ENCODE results near the gene TDRD12. TPM values are rescaled to one million over a fixed set of nuclear protein-coding genes. Genes with fewer than 3 reads are reported as not detected.

Gene TDRD12
- polyA plus RNA-seq, 3 donors = 0.05 TPM; not detected in 2

DNA sequence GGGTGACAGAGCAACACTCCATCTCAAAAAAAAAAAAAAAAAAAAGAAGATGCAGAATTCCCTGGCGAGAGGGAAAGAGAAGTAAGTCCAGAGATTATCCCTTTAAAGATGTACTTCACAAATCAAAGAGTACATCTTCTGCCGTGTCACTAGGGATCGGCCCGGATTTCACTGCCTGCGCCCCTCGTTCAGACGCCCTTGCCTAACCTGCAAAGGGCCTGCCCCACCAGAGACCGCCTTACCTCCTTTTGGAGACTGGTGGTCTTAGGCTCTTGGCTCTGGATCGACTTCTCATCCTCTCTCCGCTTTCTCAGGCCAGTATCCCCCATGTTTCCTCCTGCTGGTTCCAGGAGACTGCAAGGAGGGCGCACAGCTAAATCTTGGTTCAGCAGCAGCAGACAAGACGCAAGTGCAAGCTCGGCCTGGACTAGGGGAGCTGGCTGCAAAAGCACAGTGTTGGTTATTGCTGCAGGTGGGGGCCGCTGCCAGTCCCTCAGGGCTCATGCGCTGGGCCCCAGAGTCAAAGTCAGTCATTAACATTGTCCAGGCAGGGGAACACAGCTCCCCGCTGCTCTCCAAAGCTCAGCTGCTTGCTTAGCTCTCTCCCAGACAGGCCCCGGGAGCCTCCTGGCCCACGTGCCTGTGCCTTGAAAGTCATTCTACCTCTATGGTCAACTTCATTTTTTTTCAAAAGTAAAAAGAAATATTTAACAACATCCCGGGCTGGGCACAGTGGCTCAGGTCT lies 148.8 kb downstream of the TDRD12 start:
- no peaks in the 10 kb centered on the region for H3K36me3 Mint-ChIP-seq
- H3K9me3 Mint-ChIP-seq = peaks cover 0 to 2% (median 0%) of the 10 kb centered on the region in 7 donors
- TF ChIP-seq, protein P1, sequence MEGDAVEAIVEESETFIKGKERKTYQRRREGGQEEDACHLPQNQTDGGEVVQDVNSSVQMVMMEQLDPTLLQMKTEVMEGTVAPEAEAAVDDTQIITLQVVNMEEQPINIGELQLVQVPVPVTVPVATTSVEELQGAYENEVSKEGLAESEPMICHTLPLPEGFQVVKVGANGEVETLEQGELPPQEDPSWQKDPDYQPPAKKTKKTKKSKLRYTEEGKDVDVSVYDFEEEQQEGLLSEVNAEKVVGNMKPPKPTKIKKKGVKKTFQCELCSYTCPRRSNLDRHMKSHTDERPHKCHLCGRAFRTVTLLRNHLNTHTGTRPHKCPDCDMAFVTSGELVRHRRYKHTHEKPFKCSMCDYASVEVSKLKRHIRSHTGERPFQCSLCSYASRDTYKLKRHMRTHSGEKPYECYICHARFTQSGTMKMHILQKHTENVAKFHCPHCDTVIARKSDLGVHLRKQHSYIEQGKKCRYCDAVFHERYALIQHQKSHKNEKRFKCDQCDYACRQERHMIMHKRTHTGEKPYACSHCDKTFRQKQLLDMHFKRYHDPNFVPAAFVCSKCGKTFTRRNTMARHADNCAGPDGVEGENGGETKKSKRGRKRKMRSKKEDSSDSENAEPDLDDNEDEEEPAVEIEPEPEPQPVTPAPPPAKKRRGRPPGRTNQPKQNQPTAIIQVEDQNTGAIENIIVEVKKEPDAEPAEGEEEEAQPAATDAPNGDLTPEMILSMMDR (IDR thresholded peaks at IDR 0.05) = no peak

DNA sequence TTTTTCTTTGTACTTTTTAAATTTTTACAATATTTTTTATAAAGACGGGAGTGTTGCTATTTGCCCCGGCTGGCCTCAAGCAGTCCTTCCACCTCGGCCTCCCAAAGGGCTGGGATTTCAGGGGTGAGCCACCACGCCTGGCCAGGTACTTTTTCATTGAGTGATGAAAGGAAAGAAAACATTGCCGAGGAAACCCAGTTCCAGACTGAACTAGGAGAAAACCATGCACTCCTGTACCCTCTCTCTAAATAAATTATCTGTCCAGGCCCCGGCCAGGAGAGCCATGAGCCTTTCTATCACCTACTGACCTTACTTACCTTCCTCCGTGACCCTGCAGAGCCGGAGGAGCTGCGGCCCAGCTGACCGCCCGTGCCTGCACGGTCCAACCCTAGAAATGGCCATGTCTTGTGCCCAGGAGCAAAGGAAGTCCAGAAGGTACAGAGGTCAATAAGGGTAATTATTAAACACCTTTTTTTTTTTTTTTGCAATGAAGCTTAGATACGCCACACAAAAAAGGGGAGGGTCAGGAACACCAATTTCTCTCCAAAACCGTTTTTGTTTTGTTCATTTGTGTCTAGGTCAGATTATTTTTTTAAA lies 149.9 kb downstream of the TDRD12 start, which contains the start of gene SLC7A9:
SLC7A9 (minus strand) TSS at position 399 of the 597 bp plus-strand sequence. CDS start 1,233 bp downstream, outside the sequence.
- WGBS (ENCODE audit: insufficient coverage) = 100% methylated on average over 5 of the region's 14 CpGs
- H3K36me3 Mint-ChIP-seq = no peaks in the 10 kb centered on the region
- H3K4me1 Mint-ChIP-seq = no peaks in the 10 kb centered on the region
- no peak for DNase-seq
- H3K27me3 Mint-ChIP-seq (ENCODE audit: low read depth in 3 of 3) = peaks cover 2 to 3% (median 2%) of the 10 kb centered on the region in 3 donors
- H3K79me2 ChIP-seq (ENCODE audit: insufficient read depth, low read length) = no peaks in the 10 kb centered on the region
- H3K27ac Mint-ChIP-seq = no peak within 1 kb of the TSS
- H3K4me1 ChIP-seq (ENCODE audit: control insufficient read depth in 1 of 2, insufficient read depth in 2 of 2, low read length in 2 of 2) = no peaks in the 10 kb centered on the region
- no peaks in the 10 kb centered on the region for H3K27me3 ChIP-seq (ENCODE audit: control insufficient read depth in 2 of 2, insufficient read depth in 2 of 2, low read length in 2 of 2)
- no peak within 1 kb of the TSS for H3K27ac ChIP-seq (ENCODE audit: low read depth in 1 of 2, low read length in 2 of 2)
- H3K9me3 Mint-ChIP-seq = peaks cover 0 to 1% (median 0%) of the 10 kb centered on the region in 7 donors
- TF ChIP-seq, protein P1 (IDR thresholded peaks at IDR 0.05) = no peak
- no peak within 1 kb of the TSS for H2AFZ ChIP-seq (ENCODE audit: insufficient read depth, low read depth, low read length, poor library complexity, severe bottlenecking)
- intact Hi-C loops (cut with micrococcal nuclease) = no loop called here
- no peaks in the 10 kb centered on the region for H3K9me3 ChIP-seq (replicated peaks in 1 of 2; ENCODE audit: control insufficient read depth in 1 of 2, insufficient read depth in 1 of 2, low read length in 2 of 2)
- no peaks in the 10 kb centered on the region for H4K20me1 ChIP-seq (ENCODE audit: insufficient read depth, low read length)
- no peak within 1 kb of the TSS for H3K4me2 ChIP-seq (replicated peaks; ENCODE audit: extremely low read depth, low read length, poor library complexity, severe bottlenecking)
- H3K9ac ChIP-seq (ENCODE audit: insufficient read depth, low read length, poor library complexity, severe bottlenecking) = no peak within 1 kb of the TSS
- no peaks in the 10 kb centered on the region for H3K36me3 ChIP-seq (replicated peaks in 1 of 2; ENCODE audit: control insufficient read depth in 1 of 2, insufficient read depth in 2 of 2, low read length in 2 of 2)
- H3K4me3 Mint-ChIP-seq = no peak within 1 kb of the TSS
- no peak within 1 kb of the TSS for H3K4me3 ChIP-seq (replicated peaks in 1 of 3; ENCODE audit: low read depth in 2 of 3, low read length in 3 of 3)

More for the DNA sequence above, 148.8 kb downstream of the TDRD12 start:
- Histone ChIP-seq H3K27me3 (ENCODE audit: control insufficient read depth in 2 of 2, insufficient read depth in 2 of 2, low read length in 2 of 2) (no peaks in the 10 kb centered on the region), H3K4me2 (replicated peaks; ENCODE audit: extremely low read depth, low read length, poor library complexity, severe bottlenecking) (no peak overlapping the region), H3K9ac (ENCODE audit: insufficient read depth, low read length, poor library complexity, severe bottlenecking) (no peak overlapping the region), H3K27ac (ENCODE audit: low read depth in 1 of 2, low read length in 2 of 2) (no peak overlapping the region), H2AFZ (ENCODE audit: insufficient read depth, low read depth, low read length, poor library complexity, severe bottlenecking) (no peak overlapping the region), H3K4me1 (ENCODE audit: control insufficient read depth in 1 of 2, insufficient read depth in 2 of 2, low read length in 2 of 2) (no peaks in the 10 kb centered on the region), H3K36me3 (replicated peaks in 1 of 2; ENCODE audit: control insufficient read depth in 1 of 2, insufficient read depth in 2 of 2, low read length in 2 of 2) (no peaks in the 10 kb centered on the region), H3K4me3 (replicated peaks in 1 of 3; ENCODE audit: low read depth in 2 of 3, low read length in 3 of 3) (no peak overlapping the region), H3K79me2 (ENCODE audit: insufficient read depth, low read length) (no peaks in the 10 kb centered on the region), H4K20me1 (ENCODE audit: insufficient read depth, low read length) (no peaks in the 10 kb centered on the region), H3K9me3 (replicated peaks in 1 of 2; ENCODE audit: control insufficient read depth in 1 of 2, insufficient read depth in 1 of 2, low read length in 2 of 2) (no peaks in the 10 kb centered on the region)
- intact Hi-C loops (cut with micrococcal nuclease) = no loop called here
- no peak overlapping the region for H3K4me3 Mint-ChIP-seq
- H3K27me3 Mint-ChIP-seq (ENCODE audit: low read depth in 3 of 3) = peaks cover 2 to 3% (median 2%) of the 10 kb centered on the region in 3 donors
- no peak for DNase-seq
- WGBS (ENCODE audit: insufficient coverage) = 95% methylated on average over 17 of the region's 19 CpGs
- no peaks in the 10 kb centered on the region for H3K4me1 Mint-ChIP-seq
- no peak overlapping the region for H3K27ac Mint-ChIP-seq
